HG03521 (cell line): ENCODE data around the gene TWF1.
"Not testable (repeated sequence)": the region's sequence is repeated elsewhere in the genome, so short reads cannot be mapped to it uniquely, and the experiment has no call there.

Experiments used
- ATAC-seq: cut with Tn5 transposase; IDR thresholded peaks from one replicate; pipeline ENCODE4 v1.9.1; 2021; ENCODE audit warnings: mild to moderate bottlenecking, moderate library complexity; ENCODE audit not compliant: unreplicated experiment

TWF1 gene

GRCh38 chr12:43805860-43806736 is at the start of gene TWF1:
Gene TWF1 (minus strand): TSS chr12:43806317. CDS start chr12:43806245, 72 bp downstream.
- peak; percentile 97 for ATAC-seq

DNA sequence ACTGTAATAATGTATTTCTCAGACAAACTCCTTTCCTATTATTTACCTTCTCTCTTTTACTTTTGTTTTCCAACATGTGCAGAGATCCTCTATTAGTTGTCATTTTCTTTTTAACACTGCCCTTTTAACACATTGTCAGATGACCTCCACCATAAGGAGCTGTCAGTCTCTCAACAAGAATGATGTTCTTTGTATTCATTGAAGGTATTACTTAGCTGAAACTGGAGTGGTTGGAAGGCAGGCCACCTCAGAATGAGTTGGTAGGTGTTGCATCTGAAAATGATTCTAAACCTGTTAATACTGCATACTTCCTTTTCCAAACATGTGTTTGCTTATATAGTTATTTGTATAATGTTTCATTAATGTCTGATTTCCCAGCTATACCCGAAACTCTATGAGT is 46.6 kb upstream of the TWF1 start:
- ATAC-seq = no peak

DNA sequence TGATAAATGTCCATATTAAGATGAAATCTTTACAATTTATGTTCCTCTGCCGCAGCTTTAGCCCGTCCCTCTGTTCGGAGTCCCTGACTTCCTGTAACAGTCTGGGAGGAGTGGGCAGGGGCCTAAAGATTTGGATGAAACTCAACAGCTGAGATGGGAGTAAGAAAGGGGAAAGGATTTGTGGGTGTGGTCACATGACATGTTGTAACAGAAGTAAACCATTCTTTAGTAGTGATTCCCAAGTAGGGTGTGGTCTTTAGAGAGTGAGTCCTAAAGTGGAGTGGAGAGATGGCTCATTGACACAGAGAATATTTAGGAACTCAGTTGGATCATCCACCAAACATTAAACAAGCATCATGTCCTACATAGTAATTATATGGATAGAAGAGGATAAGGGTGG is 42.7 kb upstream of the TWF1 start:
- ATAC-seq = no peak

DNA sequence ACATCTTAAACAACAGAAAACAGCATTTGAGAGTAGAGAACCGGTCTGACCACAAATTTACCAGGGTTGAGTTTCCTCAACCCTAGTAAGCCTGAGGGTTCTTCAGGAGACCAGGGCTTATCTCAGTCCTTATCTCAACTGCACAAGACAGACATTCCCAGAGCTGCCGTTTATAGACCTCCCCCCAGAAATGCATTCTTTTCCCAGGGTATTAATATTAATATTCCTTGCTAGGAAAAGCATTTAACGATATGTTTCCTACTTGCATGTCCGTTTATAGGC is 42.0 kb upstream of the TWF1 start:
- no peak for ATAC-seq

DNA sequence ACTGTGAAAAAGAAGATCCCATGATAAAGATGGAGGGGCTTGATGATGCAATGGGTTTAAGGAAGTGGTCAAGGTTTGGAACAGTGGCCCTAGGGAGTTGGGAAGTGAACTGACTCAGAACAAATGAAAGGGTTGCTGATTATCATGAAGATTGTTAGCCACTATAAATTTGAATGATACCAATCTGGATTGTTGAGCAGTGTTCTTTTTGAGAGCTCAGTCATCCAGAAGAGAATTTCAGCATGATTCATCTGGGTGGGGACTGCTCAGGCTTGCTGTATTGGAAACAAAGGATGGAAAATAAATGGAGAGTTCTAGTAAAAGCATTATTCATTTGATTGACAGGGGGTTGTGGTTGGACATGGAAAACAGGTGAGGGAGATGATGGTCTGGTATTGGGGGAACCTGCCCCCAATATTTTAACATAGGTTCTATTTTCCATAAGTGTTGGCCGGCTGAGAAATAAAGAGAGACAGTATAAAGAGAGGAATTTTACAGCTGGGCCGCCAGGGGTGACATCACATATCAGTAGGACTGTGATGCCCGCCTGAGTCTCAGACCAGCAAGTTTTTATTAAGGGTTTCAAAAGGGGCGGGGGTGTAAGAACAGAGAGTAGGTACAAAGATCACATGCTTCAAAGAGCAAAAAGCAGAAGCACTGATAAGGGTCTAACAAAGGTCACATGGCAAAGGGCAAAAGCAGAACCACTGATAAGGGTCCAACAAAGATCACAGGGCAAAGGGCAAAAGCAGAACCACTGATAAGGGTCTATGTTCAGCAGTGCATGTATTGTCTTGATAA is 41.5 kb upstream of the TWF1 start:
- ATAC-seq = not testable (repeated sequence)

GRCh38 chr12:43842259-43842658 is 36.1 kb upstream of the TWF1 start:
- ATAC-seq = no peak

GRCh38 chr12:43841253-43841652 is 35.1 kb upstream of the TWF1 start:
- ATAC-seq = no peak

GRCh38 chr12:43840338-43840737 is 34.2 kb upstream of the TWF1 start:
- ATAC-seq = no peak

- ATAC-seq = no peak
These were observed 30.4 kb upstream of the TWF1 start for GRCh38 chr12:43836475-43836989.

DNA sequence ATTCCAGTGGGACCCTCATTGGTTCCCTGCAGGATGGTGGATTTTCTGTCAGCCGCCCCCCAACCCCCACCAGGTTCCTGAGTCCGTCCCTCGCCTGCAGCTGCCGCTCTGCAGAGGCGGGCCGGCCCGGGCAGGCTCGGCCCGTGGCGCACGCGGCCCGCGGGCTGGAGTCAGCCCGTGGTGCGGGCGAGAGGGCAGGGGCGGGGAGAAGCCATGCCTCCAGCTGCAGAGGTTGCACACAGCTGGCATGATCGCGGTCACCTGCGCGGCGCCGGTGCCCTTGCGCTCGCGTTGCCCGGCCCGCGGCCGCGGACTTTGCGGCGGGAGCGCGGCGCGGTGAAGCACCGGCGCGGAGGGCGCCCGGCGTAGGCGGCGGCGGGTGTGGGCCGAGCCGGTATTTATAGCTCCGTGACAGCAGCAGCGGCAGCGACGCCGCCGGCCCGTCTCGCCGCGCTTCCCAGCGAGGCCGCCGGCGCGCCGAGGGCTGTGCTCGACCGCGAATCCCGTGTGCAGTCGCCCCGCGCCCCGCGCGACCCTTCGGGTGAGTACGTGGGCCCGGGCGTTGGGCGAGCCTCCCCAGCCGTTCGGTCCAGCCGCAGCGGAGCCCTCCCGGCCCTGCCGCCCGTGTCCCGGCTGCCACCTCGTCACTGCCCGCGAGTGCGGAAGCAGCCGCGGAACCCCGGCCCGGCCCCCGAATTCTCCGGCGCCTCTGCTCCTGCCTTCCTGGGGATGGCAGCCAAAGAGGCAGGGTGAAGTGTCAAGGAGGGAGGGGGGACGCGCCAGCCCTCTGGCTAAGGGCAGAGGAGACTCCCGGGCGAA is 29.7 kb upstream of the TWF1 start, which contains the start of gene TMEM117:
Gene TMEM117, plus strand, starts transcription at position 426 of the 819 bp plus-strand sequence.
- ATAC-seq = peak; percentile 76

DNA sequence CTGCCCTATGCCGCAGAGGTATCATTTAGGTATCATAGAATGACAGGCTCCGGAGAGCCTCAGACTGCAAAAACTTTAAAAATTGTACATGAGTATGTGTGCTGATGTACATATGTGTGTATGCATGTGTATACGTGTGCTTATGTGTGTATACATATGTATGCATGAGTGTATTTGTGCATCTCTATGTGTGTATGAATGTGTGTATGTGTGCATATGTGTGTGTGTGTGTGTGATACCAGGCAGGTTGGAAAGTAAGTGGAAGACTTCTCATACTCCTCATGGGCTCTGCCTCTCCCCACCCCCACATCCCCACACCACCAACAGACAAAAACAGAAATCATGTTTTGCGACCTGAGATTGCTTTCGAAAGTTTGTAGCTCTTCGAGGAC is 29.1 kb upstream of the TWF1 start:
- peak; percentile 5 for ATAC-seq

- ATAC-seq = no peak
These were observed 26.5 kb upstream of the TWF1 start for GRCh38 chr12:43832463-43833168.

GRCh38 chr12:43827093-43827492 is 21.0 kb upstream of the TWF1 start:
- no peak for ATAC-seq

GRCh38 chr12:43826681-43827080 is 20.6 kb upstream of the TWF1 start:
- ATAC-seq = no peak

- no peak for ATAC-seq
These were observed 18.2 kb upstream of the TWF1 start for GRCh38 chr12:43824207-43824775.

DNA sequence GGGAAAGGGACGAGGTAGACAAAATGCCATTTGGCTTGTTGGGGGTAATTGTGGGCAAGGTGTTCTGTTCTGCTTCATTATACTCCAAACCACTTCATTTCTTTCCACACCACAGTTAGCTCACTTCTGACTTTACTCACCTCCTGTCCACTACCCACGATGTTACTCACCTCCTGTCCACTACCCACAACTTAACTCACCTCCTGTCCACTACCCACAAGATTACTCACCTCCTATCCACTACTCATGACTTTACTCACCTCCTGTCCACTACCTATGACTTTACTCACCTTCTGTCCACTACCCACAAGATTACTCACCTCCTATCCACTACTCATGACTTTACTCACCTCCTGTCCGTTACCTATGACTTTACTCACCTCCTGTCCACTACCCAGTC is 10.1 kb upstream of the TWF1 start:
- no peak for ATAC-seq

DNA sequence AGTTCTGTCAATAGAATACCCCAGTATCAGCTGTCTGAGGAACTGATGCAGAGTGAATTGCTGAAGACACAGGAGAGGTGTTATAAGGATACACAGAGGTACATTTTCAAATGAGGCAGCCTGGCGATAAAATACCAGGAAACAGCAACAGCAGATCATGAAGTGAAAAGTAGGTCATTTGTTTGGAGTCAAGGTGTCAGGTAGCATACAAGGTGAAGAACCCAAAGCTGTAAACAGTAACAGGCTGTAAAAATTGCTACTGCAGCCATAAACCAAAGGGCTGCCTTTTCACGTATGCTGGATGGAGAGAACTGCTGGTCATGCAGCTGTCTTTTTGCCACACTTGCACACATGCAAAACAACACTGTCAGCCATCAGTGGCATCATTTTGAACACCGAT is 9.3 kb upstream of the TWF1 start:
- no peak for ATAC-seq

DNA sequence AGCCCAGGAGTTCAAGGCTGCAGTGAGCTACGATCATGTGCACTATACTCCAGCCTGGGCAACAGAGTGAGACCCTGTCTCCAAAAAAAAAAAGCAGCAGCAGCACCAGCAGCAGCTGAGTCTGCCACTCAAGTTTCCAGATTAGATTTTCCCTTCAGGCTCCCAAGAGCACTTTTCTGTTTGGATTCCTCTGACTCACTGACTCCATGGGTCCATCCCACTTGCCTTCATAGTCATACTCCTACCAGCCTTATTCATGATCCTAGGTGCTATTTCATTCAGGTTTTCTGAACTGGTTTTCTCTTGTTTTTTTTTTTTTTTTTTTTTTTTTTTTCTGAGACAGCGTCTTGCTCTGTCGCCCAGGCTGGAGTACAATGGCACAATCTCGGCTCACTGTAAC is 6.8 kb upstream of the TWF1 start:
- no peak for ATAC-seq

- ATAC-seq = no peak
These were observed 5.9 kb upstream of the TWF1 start for GRCh38 chr12:43812057-43812456.

DNA sequence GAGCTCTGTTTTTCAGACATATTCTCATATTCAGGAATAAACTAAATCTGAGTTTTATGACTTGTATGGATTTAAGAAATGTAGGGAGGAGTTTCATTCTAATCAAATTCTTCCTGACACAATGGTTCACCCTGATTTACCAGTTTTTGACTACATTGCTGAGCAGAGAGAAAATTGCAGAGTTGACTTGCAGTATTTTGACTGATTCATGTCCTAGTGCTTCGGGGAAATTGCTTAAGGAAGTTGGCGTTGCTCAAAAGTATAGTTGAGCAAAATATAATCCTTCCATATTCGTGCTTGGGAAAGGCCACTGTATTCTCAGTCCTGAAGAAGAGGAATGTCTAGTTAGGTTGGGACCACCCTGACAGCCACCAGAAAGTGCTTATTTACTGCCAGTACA is 1.3 kb upstream of the TWF1 start:
- ATAC-seq = no peak
